B cell (primary cell): Measurements from ENCODE around the gene AP2B1. TPM values are rescaled to one million over a fixed set of nuclear protein-coding genes. Genes with fewer than 3 reads are reported as not detected.

Source experiments
- ATAC-seq: fragments of 200-7000 bp; cut with Tn5 transposase; one replicate; pipeline ENCODE4 v1.10.0; 2021; ENCODE audit warnings: low read depth, mild to moderate bottlenecking, moderate number of reproducible peaks, moderate library complexity
- CTCF ChIA-PET: fragments of 350-600 bp; sonication (Branson Sonifier 250); formaldehyde crosslinking; loops from one replicate; lab custom pipeline; 2021; ENCODE audit warnings: antibody characterized with exemption, inconsistent platforms; lab: Charles Lee
- POLR2A ChIA-PET: fragments of 350-600 bp; sonication (Branson Sonifier 250); formaldehyde crosslinking; loops from one replicate; lab custom pipeline; 2021; ENCODE audit warnings: antibody characterized with exemption; lab: Charles Lee
- DNase-seq: peaks from one replicate; pipeline ENCODE4 v3.0.0; 2013
- H2AFZ ChIP-seq: 2 replicates; pipeline ENCODE4 v1.6.1; 2012; ENCODE audit warnings: mild to moderate bottlenecking, low read depth, low read length; ENCODE audit not compliant: insufficient read depth, poor library complexity, severe bottlenecking
- H3K27ac ChIP-seq, 2 donors: 1 replicate in 1 of 2; 2 replicates in 1 of 2; pipeline ENCODE4 v1.5.1; 2012 to 2013; ENCODE audit warnings: low read length in 2 of 2, mild to moderate bottlenecking in 2 of 2, moderate library complexity in 1 of 2
- H3K27me3 ChIP-seq, 4 experiments: fragments of 200-600 bp in 1 of 4; sonication (generic) in 1 of 4; replicated peaks in 1 of 4; 1 replicate in 2 of 4; 2 replicates in 2 of 4; pipeline versions ENCODE4 v1.6.1 to v1.7.0; 2013 to 2016; ENCODE audit warnings: low read length in 3 of 4, mild to moderate bottlenecking in 2 of 4, mixed read lengths in 1 of 4, moderate library complexity in 1 of 4; ENCODE audit not compliant: insufficient read depth in 4 of 4, control insufficient read depth in 3 of 4; ENCODE audit errors: control extremely low read depth in 1 of 4
- H3K36me3 ChIP-seq, 2 experiments: replicated peaks in 1 of 2; 1 replicate in 1 of 2; 2 replicates in 1 of 2; pipeline versions ENCODE4 v1.6.1 to v1.7.1; 2013; ENCODE audit warnings: low read length in 1 of 2; ENCODE audit not compliant: insufficient read depth in 2 of 2, control insufficient read depth in 1 of 2; ENCODE audit errors: control extremely low read depth in 1 of 2, extremely low read depth in 1 of 2
- H3K4me1 ChIP-seq, 2 donors: fragments of 200-600 bp in 1 of 2; sonication (generic) in 1 of 2; 1 replicate in 1 of 2; 2 replicates in 1 of 2; pipeline versions ENCODE4 v1.5.1 to v1.6.1; 2013 to 2017; ENCODE audit warnings: low read length in 2 of 2; ENCODE audit not compliant: control insufficient read depth in 2 of 2, insufficient read depth in 2 of 2
- H3K4me2 ChIP-seq: replicated peaks from 2 replicates; pipeline ENCODE3; 2012; ENCODE audit warnings: mild to moderate bottlenecking, low read depth, low read length; ENCODE audit not compliant: poor library complexity, severe bottlenecking
- H3K4me3 ChIP-seq, 5 experiments: fragments of 200-600 bp in 1 of 5; sonication (generic) in 1 of 5; 1 replicate in 3 of 5; 2 replicates in 2 of 5; pipeline versions ENCODE4 v1.5.1 to v1.7.0; 2011 to 2016; ENCODE audit warnings: low read length in 4 of 5, mild to moderate bottlenecking in 4 of 5, low read depth in 2 of 5, control low read depth in 1 of 5, moderate library complexity in 1 of 5; ENCODE audit not compliant: insufficient read depth in 1 of 5; ENCODE audit errors: control extremely low read depth in 1 of 5, extremely low read depth in 1 of 5
- H3K79me2 ChIP-seq: fragments of 200-600 bp; sonication (generic); one replicate; pipeline ENCODE4 v1.6.0; 2016; ENCODE audit warnings: low read length; ENCODE audit not compliant: control insufficient read depth, insufficient read depth
- H3K9ac ChIP-seq: fragments of 200-600 bp; sonication (generic); 2 replicates; pipeline ENCODE4 v1.6.1; 2017; ENCODE audit warnings: mild to moderate bottlenecking, low read length, moderate library complexity
- H3K9me3 ChIP-seq, 3 donors: one replicate each; pipeline versions ENCODE4 v1.6.1 to v1.7.1; 2013; ENCODE audit warnings: low read length in 2 of 3; ENCODE audit not compliant: control insufficient read depth in 2 of 3, insufficient read depth in 1 of 3; ENCODE audit errors: control extremely low read depth in 1 of 3
- H4K20me1 ChIP-seq: 2 replicates; pipeline ENCODE4 v1.6.0; 2012; ENCODE audit warnings: mild to moderate bottlenecking, low read length; ENCODE audit not compliant: insufficient read depth, control insufficient read depth, poor library complexity, severe bottlenecking
- H3K27ac Mint-ChIP-seq: one replicate; pipeline ENCODE4 v1.8.0; 2021; ENCODE audit warnings: mixed read lengths
- H3K27me3 Mint-ChIP-seq: one replicate; pipeline ENCODE4 v1.8.0; 2021; ENCODE audit warnings: mixed read lengths
- H3K4me1 Mint-ChIP-seq: one replicate; pipeline ENCODE4 v1.8.0; 2021; ENCODE audit warnings: mixed read lengths
- H3K4me3 Mint-ChIP-seq: one replicate; pipeline ENCODE4 v1.8.0; 2021; ENCODE audit warnings: mixed read lengths
- H3K9me3 Mint-ChIP-seq: one replicate; pipeline ENCODE4 v1.8.0; 2022; ENCODE audit warnings: mixed read lengths; ENCODE audit not compliant: insufficient read depth
- CTCF ChIP-seq: fragments of 200-600 bp; IDR thresholded peaks from one replicate; pipeline ENCODE4 v1.8.0; 2022; ENCODE audit warnings: antibody characterized with exemption, mild to moderate bottlenecking
- EZH2 ChIP-seq: IDR thresholded peaks from 2 replicates; pipeline ENCODE4 v1.6.1; 2012; ENCODE audit warnings: borderline replicate concordance, low read depth, mild to moderate bottlenecking, moderate library complexity, low read length; ENCODE audit not compliant: insufficient read depth, poor library complexity, severe bottlenecking
- WGBS: methylation state at CpG from one replicate; pipeline ENCODE4 v1.1.5; 2013; ENCODE audit warnings: missing lambda C conversion rate; ENCODE audit not compliant: insufficient coverage; 5-methylcytosine and 5-hydroxymethylcytosine counted together
- intact Hi-C: fragments of 100-400 bp; cut with micrococcal nuclease; formaldehyde crosslinking; loops from one replicate; pipeline ENCODE4 v1.10.0; 2022
- polyA plus RNA-seq: library from polyadenylated mRNA; depleted of rRNA; stranded (reverse); fragments of >200 nt; gene quantifications from 2 replicates; pipeline ENCODE4 v1.2.3, GENCODE V29; 2012
- total RNA-seq, 2 donors: library from RNA; stranded (reverse); fragments of 120-200 nt in 1 of 2; gene quantifications; 1 replicate in 1 of 2; 2 replicates in 1 of 2; pipeline versions ENCODE4 v1.2.3 to v1.2.4, GENCODE V29; 2013 to 2022

Gene AP2B1
- total and polyA plus RNA-seq, 2 donors (not counting 1 experiment from before 2014, with no cell fraction given), result 33.1 to 123 TPM

- H3K4me1 ChIP-seq, result peaks cover 27 to 36% of the 10 kb centered on the region in 2 donors
- DNase-seq, result no peak
- no peak for TF ChIP-seq EZH2
- no peak for TF ChIP-seq CTCF
- CTCF ChIA-PET, result interaction anchor here (2.4 kb wide), 1 partner anchor 230 kb away, joined by 8 read pairs; no protein-coding TSS in a partner anchor
- H3K27ac ChIP-seq, result no peak overlapping the region
- WGBS, result no CpG with 5 or more reads among the region's 1 CpG
- H2AFZ ChIP-seq, result no peak overlapping the region
- H3K4me2 ChIP-seq, result no peak overlapping the region
- no peaks in the 10 kb centered on the region for H3K27me3 Mint-ChIP-seq
- H3K27ac Mint-ChIP-seq, result no peak overlapping the region
- intact Hi-C loops, result no loop called here
- POLR2A ChIA-PET, result no interaction called here
- peaks cover 7% of the 10 kb centered on the region for H3K79me2 ChIP-seq
- H3K27me3 ChIP-seq, result no peaks in the 10 kb centered on the region
- H3K4me3 ChIP-seq, result no peak overlapping the region
- no peaks in the 10 kb centered on the region for H3K36me3 ChIP-seq
- H3K9ac ChIP-seq, result no peak overlapping the region
- no peaks in the 10 kb centered on the region for H3K9me3 Mint-ChIP-seq
- H3K4me1 Mint-ChIP-seq, result peaks cover 34% of the 10 kb centered on the region
- H3K9me3 ChIP-seq, result no peaks in the 10 kb centered on the region
- H4K20me1 ChIP-seq, result no peaks in the 10 kb centered on the region
- no peak for ATAC-seq
- H3K4me3 Mint-ChIP-seq, result no peak overlapping the region
Measured at GRCh38 chr17:35543856-35544255, 43.3 kb upstream of the AP2B1 start.

- H3K79me2 ChIP-seq, result peaks cover 7% of the 10 kb centered on the region
- no peaks in the 10 kb centered on the region for H3K36me3 ChIP-seq
- ATAC-seq (no peak), DNase-seq (no peak)
- peaks cover 19 to 26% of the 10 kb centered on the region in 2 donors for H3K4me1 ChIP-seq
- Mint-ChIP-seq H3K4me1 (peaks cover 26% of the 10 kb centered on the region), H3K27me3 (no peaks in the 10 kb centered on the region), H3K4me3 (no peak overlapping the region), H3K27ac (no peak overlapping the region), H3K9me3 (no peaks in the 10 kb centered on the region)
- no peaks in the 10 kb centered on the region for H3K27me3 ChIP-seq
- WGBS, result no CpG with 5 or more reads among the region's 1 CpG
- H2AFZ ChIP-seq, result no peak overlapping the region
- POLR2A ChIA-PET, result no interaction called here
- no peaks in the 10 kb centered on the region for H3K9me3 ChIP-seq
- H3K9ac ChIP-seq, result no peak overlapping the region
- TF ChIP-seq EZH2 (no peak), CTCF (no peak)
- no peak overlapping the region for H3K4me2 ChIP-seq
- CTCF ChIA-PET, result interaction anchor here (2.4 kb wide), 1 partner anchor 232 kb away, joined by 8 read pairs; no protein-coding TSS in a partner anchor
- H3K27ac ChIP-seq, result no peak overlapping the region
- H3K4me3 ChIP-seq, result no peak overlapping the region
- no peaks in the 10 kb centered on the region for H4K20me1 ChIP-seq
- intact Hi-C loops, result no loop called here
Measured at GRCh38 chr17:35545150-35545549, 42.0 kb upstream of the AP2B1 start.
